NCI-H2196 (cell line): ENCODE data around the gene DNAH9.
A peak's percentile ranks its signal among the peaks of the same experiment; 100 is the strongest.

ENCODE experiments used
- DNase-seq: peaks from one replicate; lab custom pipeline; 2025; ENCODE audit not compliant: unreplicated experiment; lab: John Stamatoyannopoulos, UW

DNAH9 gene

GRCh38 chr17:11840052-11840451 is 241.8 kb downstream of the DNAH9 start:
- no peak for DNase-seq

GRCh38 chr17:11840831-11841230 is 242.6 kb downstream of the DNAH9 start:
- no peak for DNase-seq

- no peak for DNase-seq
Observed at GRCh38 chr17:11848330-11848729, 250.1 kb downstream of the DNAH9 start.

GRCh38 chr17:11852231-11852630 is 254.0 kb downstream of the DNAH9 start:
- no peak for DNase-seq

- no peak for DNase-seq
Observed at GRCh38 chr17:11852912-11853311, 254.6 kb downstream of the DNAH9 start.

- DNase-seq: no peak
Observed at GRCh38 chr17:11853321-11854151, 255.3 kb downstream of the DNAH9 start.

GRCh38 chr17:11855306-11855705 is 257.0 kb downstream of the DNAH9 start:
- no peak for DNase-seq

- DNase-seq: no peak
Observed at GRCh38 chr17:11857006-11857405, 258.7 kb downstream of the DNAH9 start.

- no peak for DNase-seq
Observed at GRCh38 chr17:11869680-11870394, 271.6 kb downstream of the DNAH9 start.

- no peak for DNase-seq
Observed at GRCh38 chr17:11871773-11872172, 273.5 kb downstream of the DNAH9 start.

- no peak for DNase-seq
Observed at GRCh38 chr17:11874756-11875155, 276.5 kb downstream of the DNAH9 start.

GRCh38 chr17:11880714-11881113 is 282.4 kb downstream of the DNAH9 start:
- DNase-seq: peak; percentile 2

GRCh38 chr17:11882716-11883115 is 284.4 kb downstream of the DNAH9 start:
- DNase-seq: no peak

GRCh38 chr17:11885051-11885450 is 286.8 kb downstream of the DNAH9 start:
- no peak for DNase-seq

- DNase-seq: no peak
Observed at GRCh38 chr17:11889266-11889665, 291.0 kb downstream of the DNAH9 start.

- no peak for DNase-seq
Observed at GRCh38 chr17:11893862-11894261, 295.6 kb downstream of the DNAH9 start.

- DNase-seq: no peak
Observed at GRCh38 chr17:11896199-11896598, 297.9 kb downstream of the DNAH9 start.

- DNase-seq: no peak
Observed at GRCh38 chr17:11898526-11899235, 300.4 kb downstream of the DNAH9 start.

- no peak for DNase-seq
Observed at GRCh38 chr17:11899537-11899942, 301.3 kb downstream of the DNAH9 start.

GRCh38 chr17:11900041-11900476 is 301.8 kb downstream of the DNAH9 start:
- DNase-seq: no peak

GRCh38 chr17:11900655-11901054 is 302.4 kb downstream of the DNAH9 start:
- no peak for DNase-seq

- DNase-seq: no peak
Observed at GRCh38 chr17:11901931-11902330, 303.7 kb downstream of the DNAH9 start.
